GM12874 (cell line): ENCODE results near the gene WDR45.

ENCODE experiments used
- CTCF ChIP-seq: IDR thresholded peaks from 2 replicates; pipeline ENCODE4 v1.5.1; 2011; ENCODE audit warnings: low read depth, mild to moderate bottlenecking, control low read depth, low read length, moderate library complexity; ENCODE audit not compliant: insufficient read depth

Gene WDR45

GRCh38 chrX:49079489-49080428 lies at the start of gene WDR45:
WDR45 (minus strand) TSS chrX:49079887; CDS start chrX:49078095, 1,792 bp downstream.
- no peak for TF ChIP-seq CTCF

GRCh38 chrX:49129427-49129826 lies 49.7 kb upstream of the WDR45 start:
- no peak for TF ChIP-seq CTCF

GRCh38 chrX:49122499-49122898 lies 42.8 kb upstream of the WDR45 start:
- no peak for TF ChIP-seq CTCF

- no peak for TF ChIP-seq CTCF
Measured at GRCh38 chrX:49120091-49120490, 40.4 kb upstream of the WDR45 start.

- TF ChIP-seq CTCF = no peak
Measured at GRCh38 chrX:49117581-49117980, 37.9 kb upstream of the WDR45 start.

GRCh38 chrX:49116716-49117115 lies 37.0 kb upstream of the WDR45 start:
- TF ChIP-seq CTCF = no peak

- TF ChIP-seq CTCF = no peak
Measured at GRCh38 chrX:49116076-49116475, 36.4 kb upstream of the WDR45 start.
